Mesothelial cell of epicardium (in vitro differentiated cells): ENCODE results near the gene CAP2. TPM values are rescaled to one million over a fixed set of nuclear protein-coding genes. Genes with fewer than 3 reads are reported as not detected.
A peak's percentile ranks its signal among the peaks of the same experiment; 100 is the strongest.

Experiments
- DNase-seq, 2 experiments: peaks; one replicate each; pipeline ENCODE4 v3.0.0; 2021; ENCODE audit warnings: low spot score in 2 of 2; ENCODE audit not compliant: unreplicated experiment in 2 of 2
- H3K27ac Mint-ChIP-seq: 2 replicates; pipeline ENCODE4 v1.8.0; 2021; ENCODE audit warnings: mixed read lengths
- H3K27me3 Mint-ChIP-seq: 2 replicates; pipeline ENCODE4 v1.8.0; 2021; ENCODE audit warnings: low read depth, mixed read lengths
- H3K36me3 Mint-ChIP-seq: 2 replicates; pipeline ENCODE4 v1.8.0; 2021; ENCODE audit warnings: mixed read lengths
- H3K4me1 Mint-ChIP-seq: 2 replicates; pipeline ENCODE4 v1.8.0; 2021; ENCODE audit warnings: mixed read lengths
- H3K4me3 Mint-ChIP-seq: 2 replicates; pipeline ENCODE4 v1.8.0; 2021; ENCODE audit warnings: mild to moderate bottlenecking, moderate library complexity, mixed read lengths
- H3K9me3 Mint-ChIP-seq: 2 replicates; pipeline ENCODE4 v1.8.0; 2021; ENCODE audit warnings: mixed read lengths
- CTCF ChIP-seq: fragments of 200-600 bp; sonication (generic); IDR thresholded peaks from one replicate; pipeline ENCODE4 v1.5.0; 2021; ENCODE audit warnings: antibody characterized with exemption; ENCODE audit not compliant: unreplicated experiment
- total RNA-seq: library from RNA; stranded (reverse); gene quantifications from 3 replicates; pipeline ENCODE4 v1.2.1, GENCODE V29; 2021

CAP2 gene
- total RNA-seq, 1 donor from 2014 or later: 15.0 TPM

- Mint-ChIP-seq H3K4me1 (peaks cover 44% of the 10 kb centered on the region), H3K36me3 (peaks cover 3% of the 10 kb centered on the region), H3K27ac (no peak overlapping the region), H3K4me3 (no peak overlapping the region), H3K27me3 (no peaks in the 10 kb centered on the region), H3K9me3 (no peaks in the 10 kb centered on the region)
- no peak for DNase-seq
- no peak for TF ChIP-seq CTCF
These were observed 79.3 kb downstream of the CAP2 start for GRCh38 chr6:17472653-17473183.

GRCh38 chr6:17473554-17473953 lies 80.2 kb downstream of the CAP2 start:
- no peaks in the 10 kb centered on the region for H3K36me3 Mint-ChIP-seq
- no peaks in the 10 kb centered on the region for H3K9me3 Mint-ChIP-seq
- H3K27ac Mint-ChIP-seq: no peak overlapping the region
- H3K4me3 Mint-ChIP-seq: no peak overlapping the region
- no peaks in the 10 kb centered on the region for H3K27me3 Mint-ChIP-seq
- no peak for DNase-seq
- peaks cover 44% of the 10 kb centered on the region for H3K4me1 Mint-ChIP-seq
- TF ChIP-seq CTCF: no peak

- no peaks in the 10 kb centered on the region for H3K9me3 Mint-ChIP-seq
- H3K27ac Mint-ChIP-seq: no peak overlapping the region
- DNase-seq: no peak
- no peak for TF ChIP-seq CTCF
- no peaks in the 10 kb centered on the region for H3K36me3 Mint-ChIP-seq
- no peak overlapping the region for H3K4me3 Mint-ChIP-seq
- no peaks in the 10 kb centered on the region for H3K27me3 Mint-ChIP-seq
- H3K4me1 Mint-ChIP-seq: peaks cover 44% of the 10 kb centered on the region
These were observed 80.9 kb downstream of the CAP2 start for GRCh38 chr6:17474289-17474688.

- Mint-ChIP-seq H3K9me3 (no peaks in the 10 kb centered on the region), H3K4me1 (peaks cover 42% of the 10 kb centered on the region)
These were observed 82.3 kb downstream of the CAP2 start for GRCh38 chr6:17475606-17476244.

GRCh38 chr6:17476511-17476910 lies 83.1 kb downstream of the CAP2 start:
- Mint-ChIP-seq H3K4me3 (no peak overlapping the region), H3K9me3 (no peaks in the 10 kb centered on the region), H3K27ac (peak overlapping the region; percentile 26), H3K27me3 (no peaks in the 10 kb centered on the region), H3K36me3 (no peaks in the 10 kb centered on the region), H3K4me1 (peaks cover 38% of the 10 kb centered on the region)
- TF ChIP-seq CTCF: no peak
- no peak for DNase-seq

More at GRCh38 chr6:17475606-17476244, 82.3 kb downstream of the CAP2 start:
- no peaks in the 10 kb centered on the region for H3K27me3 Mint-ChIP-seq
- no peak for TF ChIP-seq CTCF
- DNase-seq: no peak
- H3K27ac Mint-ChIP-seq: no peak overlapping the region
- H3K36me3 Mint-ChIP-seq: no peaks in the 10 kb centered on the region
- H3K4me3 Mint-ChIP-seq: no peak overlapping the region
